ENCODE results near the gene PRPF19.

Gene PRPF19

DNA sequence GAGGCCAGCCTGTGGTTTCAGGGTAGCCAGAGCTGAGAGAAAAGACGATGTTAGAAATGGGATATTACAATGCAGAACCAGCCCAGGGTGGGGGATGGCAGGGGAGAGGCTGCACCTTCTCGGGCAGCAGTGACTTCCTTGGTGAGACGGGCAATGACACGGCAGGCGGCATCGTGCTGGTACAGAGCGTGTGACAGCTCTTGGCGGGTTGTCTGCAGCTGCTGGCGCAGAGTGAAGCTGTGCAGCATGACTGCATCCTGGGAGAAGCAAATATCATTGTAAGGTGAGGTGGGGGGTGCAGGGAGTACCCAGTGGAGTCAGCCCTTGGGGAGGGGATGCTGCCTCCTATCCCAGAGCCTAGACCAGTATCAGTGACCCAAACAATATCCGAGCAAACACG lies 3.8 kb downstream of the PRPF19 start:
- DNase-seq: no peak

DNA sequence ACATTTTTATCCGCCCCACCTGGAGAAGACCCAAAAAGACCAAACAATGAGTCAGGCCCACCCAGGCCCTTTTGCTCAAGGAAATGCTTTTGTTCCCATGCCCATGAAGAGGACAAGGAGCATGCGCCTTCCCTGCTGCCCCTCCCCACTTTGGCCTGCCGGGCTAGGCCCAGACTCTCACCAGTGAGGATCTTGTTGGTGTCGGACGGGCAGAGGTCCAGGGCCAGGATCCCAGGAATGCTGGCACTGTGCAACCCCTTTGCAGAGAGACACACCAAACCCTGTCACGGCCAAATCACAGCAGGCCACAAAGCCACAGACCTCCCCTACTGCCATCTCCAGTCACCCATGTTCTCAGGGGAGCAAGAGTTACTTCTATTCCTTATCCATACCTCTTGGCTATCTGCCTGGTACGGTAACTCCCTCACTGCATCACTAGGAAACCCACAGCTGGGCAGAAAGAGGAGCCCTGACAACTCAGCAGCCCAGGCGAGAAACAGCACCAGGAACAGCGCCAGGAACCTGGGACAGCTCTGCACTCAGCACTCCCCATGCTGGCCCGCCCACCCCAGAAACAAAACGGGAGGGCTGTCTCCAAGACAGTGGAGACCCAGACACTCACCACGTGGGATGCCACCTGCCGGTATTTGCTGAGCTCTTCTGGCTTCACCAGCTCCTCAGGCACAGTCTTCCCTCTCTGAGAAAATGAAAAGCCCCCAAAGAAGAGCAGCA lies 5.5 kb downstream of the PRPF19 start:
- DNase-seq: no peak

DNA sequence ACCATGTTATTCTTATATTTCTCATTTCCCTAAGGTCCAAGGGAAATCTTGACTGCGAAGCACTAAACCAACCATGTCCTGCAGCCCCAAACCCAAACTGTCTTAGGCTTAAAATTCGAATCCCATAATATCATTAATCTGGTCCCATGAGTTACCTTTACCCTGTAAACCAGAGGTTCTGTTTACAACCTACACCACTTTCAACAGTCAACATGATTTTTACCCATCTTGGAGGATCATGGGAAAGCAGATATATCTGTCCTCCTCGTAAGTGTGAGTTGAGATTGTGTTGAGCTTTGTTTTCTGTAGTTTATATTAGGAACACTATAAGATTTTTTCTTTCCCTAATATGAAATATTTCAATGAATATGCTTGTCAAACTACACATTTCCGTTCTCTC lies 6.4 kb downstream of the PRPF19 start:
- no peak for DNase-seq

DNA sequence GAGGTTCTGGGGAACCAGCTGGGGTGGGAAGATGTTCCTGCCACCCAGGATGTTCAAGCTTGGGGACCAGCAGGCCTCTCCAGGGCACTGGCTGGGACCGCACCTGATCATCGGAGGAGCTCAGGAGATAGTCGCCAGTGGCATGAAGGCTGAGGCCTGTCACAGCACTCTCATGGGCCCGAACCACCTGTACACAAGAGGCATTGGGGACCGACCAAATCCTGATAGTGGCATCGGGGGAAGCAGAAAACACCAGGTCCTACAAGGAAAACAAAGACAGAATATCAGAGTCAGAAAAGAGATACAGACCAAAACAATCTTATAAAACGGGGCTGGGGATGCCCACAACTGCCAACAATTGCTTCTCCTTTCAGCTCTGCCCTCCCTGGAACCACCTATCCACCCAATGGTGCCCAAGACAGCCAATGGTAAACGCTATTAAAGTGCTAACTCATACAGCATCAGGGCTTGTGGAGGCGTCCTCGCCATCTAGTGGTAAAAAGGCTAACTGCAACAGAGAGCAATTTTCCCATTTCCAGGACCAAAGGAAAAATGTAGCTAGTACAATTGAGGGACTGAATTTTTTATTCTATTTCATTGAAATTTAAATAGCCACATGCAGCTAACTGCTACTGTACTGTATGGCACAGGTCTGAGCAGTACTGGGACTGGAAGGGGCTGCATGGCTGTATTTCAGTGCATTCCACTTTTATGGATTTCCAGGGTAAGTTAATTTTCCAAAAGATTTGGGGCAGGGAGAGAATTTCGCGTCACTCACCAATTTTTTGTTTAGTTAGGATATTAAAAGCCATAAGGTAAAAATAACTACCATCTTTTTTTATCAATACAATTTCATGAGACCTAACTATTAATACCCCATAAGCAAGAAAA lies 7.1 kb downstream of the PRPF19 start:
- no peak for DNase-seq

DNA sequence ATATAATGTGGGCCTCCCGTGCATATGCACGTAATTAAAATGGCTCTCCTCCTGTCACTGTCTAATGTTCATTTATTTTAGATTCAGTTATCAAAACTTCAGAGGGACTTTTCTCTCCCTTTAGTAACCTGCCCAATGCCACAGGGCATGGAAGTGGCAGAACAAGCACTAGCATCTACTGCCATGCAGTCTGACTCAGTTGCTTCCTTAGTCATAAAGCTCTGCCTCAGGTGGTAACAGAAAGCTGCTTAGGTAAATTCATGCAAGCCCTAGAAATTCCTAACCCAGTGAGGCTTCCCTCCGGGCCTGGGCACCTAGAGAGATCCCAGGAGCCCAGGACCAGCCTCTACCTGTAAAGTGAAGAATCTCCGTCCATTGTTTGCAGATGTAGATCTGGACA lies 8.9 kb downstream of the PRPF19 start:
- no peak for DNase-seq

DNA sequence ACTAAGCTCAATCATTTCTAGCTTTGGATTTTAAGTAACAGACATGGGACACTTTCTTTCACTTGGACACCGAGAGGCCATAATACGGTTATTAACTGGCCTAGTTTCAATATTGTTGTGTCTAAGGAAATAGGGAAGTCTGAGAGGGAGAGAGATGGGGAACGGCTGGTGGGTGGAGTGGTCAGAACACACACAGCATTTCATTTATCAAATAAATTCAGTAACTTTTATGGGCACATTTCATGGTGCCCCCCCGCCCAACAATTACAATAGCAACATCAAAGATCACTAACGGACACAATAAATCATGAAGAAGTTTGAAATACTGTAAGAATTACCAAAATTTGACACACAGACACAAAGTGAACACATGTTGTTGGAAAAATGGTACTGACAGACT lies 10.7 kb downstream of the PRPF19 start:
- DNase-seq: no peak

DNA sequence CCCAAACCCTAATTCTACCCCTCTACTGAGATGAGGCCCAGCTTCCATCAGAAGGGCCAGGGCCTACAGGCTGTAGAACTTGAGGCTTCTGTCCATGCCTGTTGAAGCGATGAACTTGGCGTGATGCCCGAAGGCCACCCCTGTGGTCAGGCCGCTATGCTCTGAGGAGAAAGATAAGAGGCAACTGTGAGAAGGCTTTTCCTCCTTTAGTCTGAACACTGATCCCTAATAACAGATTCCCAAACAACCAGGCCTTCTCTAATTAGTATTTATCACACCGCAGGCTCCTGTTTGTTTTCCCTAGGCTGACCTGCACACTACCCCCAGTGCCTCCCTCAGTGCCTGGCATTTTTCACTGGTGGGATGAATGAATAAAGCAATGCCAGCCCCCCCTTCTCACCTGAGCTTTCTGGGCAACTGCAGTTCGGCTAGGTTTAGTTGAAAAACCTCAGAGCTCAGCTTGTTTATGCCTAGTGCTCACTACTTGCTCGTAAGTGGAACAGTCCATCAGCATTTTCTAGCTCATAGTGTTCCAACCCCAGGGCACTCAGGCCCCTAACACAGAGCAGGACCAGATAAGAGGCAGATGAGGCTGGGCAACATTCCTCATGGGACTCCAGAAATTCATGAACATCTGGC lies 15.2 kb downstream of the PRPF19 start:
- no peak for DNase-seq

DNA sequence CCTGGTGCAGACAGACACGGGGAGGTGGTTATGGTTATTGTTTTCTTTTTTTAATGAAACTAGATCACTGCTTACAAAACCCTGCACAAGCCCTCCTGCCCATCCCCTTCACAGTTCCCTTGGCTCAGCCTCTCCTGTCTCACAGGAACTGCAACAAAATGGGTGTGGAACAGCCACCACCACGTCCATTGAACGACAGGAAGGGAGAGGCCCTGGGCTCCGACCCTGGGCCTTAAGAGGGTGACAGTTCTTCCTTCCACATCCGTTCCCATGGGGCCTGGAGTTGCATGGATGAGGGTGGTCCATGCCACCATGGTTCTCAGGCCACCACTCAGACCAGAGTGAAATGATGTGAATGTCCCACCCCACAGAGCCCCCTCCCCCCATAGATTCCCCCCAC lies 15.7 kb downstream of the PRPF19 start:
- no peak for DNase-seq

DNA sequence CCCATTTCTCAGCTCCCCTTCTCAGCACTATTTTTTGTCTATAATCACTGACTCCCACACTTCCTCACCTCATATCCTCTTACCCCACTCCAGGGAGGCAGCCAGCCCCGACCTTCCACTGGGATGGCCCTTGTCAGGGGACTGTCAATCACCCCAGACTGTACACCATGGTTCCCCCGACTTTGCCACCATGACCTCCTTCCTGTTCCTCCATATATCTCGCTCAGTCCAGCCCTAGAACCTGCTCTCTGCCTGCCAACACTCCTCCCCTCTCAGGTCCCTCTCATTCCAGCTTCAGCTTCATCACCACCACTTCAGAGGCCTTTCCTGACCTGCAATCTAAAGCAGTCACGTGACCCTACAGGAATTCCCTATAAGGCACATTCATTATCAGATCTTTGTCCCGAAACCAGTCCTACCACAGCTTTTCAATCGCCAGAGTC lies 16.5 kb downstream of the PRPF19 start:
- DNase-seq: no peak

DNA sequence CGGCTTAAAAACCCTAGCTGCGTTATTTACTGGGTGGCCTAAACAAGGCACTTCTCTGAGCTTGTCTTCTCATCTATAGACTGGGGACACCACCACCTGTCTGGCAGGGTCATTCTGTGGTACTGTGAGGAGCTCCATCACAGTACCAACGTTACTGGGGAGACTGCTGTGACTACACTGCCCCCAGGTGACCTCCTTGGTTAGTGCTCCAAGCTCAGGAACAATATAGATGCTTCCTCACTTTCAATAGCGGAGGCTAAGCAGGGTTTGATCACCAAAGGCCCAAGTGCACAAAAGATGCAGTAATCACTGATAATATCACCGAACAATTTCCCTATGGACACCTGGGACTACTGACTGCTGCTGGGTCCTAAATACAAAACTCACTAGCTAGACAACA lies 18.8 kb downstream of the PRPF19 start:
- DNase-seq: no peak

DNA sequence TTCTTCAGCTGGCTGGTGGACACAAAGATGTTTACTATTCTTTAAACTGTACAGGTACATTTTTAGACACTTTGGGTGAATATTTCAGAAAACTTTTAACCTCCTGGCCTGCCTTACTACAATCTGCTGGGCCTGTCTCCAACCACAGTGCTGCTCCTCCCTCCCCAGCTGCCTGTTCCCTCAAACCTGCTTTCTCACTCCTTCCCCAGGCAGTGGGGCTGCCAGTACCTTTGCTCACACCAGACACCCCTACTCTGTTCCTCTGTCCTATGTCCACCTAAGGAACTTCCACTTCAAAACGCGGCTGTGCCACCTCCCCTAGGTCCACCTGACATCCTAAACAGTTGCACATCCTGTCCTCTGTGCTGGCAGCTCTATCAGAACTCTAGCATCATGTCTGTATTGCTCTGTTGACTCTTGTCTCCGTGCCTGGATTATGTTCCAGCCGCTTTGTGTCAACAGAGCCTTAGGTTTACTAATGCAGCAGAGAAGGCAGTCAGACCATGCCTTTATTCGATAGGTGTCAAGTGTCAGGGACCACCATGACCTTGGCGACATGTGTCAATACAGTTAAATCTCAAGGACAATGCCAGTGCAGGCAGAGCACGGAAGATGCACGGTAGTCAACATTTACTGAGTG lies 25.6 kb downstream of the PRPF19 start:
- no peak for DNase-seq

DNA sequence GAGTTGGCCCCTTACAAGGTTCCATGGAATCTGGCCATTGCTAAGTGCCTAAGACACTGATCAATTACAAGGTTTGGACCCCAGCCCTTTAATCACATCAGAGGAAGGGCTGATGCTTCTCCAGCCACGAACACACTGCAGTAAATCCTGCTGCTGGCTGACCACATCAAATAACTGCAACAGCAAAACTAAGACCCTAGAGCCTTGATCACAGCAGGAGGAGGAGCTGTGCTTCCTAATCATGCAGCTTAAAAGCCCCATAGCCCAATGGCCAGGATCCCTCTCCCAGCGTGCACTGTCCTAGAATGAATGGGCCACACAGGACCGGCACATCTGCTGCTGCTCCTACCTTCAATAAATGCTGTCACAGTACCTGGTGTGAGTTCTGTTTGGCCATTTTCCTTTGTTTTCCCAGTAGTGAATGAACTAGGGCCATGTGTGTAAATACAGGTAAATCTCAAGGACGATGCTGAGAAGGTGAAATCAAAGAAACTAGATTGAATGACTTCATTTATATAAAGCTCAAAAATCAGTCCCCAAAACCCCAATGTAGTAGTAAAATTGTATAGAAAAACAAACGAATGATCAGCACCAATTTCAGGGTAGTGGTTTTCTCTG lies 26.3 kb downstream of the PRPF19 start:
- no peak for DNase-seq

DNA sequence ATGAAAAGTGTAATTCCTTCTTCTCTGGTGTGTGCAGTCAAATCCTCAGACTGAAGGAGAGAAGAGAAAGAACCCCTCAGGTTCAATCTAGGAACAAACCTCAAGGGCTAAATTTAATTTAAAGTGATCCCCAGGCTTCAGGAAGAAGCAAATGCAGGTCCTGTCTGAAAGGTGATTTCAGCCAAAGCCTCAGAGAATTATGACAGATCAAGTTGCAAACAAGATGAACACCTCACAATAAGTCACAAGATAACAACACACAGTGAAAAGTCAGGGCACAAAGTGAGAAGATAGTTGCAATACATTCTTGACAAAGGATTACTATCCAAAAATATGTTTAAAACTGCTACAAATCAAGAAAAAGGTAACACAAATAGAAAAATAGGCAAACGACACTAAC lies 27.3 kb downstream of the PRPF19 start:
- DNase-seq: no peak

DNA sequence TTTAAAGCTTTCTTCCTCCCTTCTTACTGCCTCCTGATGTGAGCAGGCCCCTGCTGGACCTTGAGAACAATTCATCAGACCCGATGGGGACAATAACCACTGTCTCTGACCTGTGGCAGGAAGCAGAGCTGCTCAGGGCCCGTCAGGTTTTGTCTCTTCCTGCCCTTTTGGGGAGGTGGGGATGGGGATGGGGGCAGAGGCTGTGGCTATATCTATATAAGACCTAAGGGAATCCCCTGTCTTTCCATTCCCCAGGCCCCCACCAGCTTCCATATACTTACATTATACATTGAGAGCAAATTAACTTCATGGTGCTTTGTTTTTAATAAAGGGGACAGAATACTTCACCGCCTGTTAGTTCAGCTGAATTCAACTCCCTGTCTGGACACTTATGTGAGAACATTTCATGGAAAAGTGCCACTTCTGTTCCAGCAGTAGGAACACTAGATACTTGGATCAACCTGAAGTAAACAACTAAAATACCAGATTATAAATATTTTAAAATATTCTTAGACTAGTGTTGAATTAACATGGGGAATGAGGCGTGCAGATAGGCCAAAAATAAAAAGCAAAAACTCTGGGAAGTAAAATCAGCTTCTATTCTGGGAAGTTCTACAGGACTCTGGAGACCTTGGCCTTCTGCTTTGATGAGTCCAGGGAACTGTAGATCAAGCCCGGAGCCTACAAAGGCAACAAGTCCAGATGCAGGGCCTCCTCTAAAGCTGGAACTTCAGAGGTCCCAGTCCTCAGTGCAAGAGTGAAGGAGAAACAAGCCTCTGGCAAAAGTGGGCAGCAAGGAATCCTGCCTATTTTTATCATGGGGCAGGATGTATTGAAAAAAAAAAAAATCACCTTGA lies 27.9 kb downstream of the PRPF19 start:
- no peak for DNase-seq

DNA sequence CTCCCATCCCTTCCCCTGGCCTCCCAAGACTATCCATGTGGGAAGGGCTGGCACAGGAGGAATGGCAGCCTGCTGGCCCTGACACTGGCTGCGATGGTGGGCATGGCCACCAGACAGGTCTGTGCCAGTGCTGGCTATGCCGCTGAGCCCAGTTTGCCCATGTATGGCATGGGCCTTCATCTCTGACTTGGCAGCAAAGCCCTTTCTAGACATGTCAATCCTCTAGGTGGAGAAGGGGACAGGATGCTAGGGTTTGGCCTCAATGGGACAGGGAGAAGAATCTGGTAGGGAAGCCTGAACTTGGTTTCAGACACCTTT lies 30.3 kb downstream of the PRPF19 start:
- no peak for DNase-seq

DNA sequence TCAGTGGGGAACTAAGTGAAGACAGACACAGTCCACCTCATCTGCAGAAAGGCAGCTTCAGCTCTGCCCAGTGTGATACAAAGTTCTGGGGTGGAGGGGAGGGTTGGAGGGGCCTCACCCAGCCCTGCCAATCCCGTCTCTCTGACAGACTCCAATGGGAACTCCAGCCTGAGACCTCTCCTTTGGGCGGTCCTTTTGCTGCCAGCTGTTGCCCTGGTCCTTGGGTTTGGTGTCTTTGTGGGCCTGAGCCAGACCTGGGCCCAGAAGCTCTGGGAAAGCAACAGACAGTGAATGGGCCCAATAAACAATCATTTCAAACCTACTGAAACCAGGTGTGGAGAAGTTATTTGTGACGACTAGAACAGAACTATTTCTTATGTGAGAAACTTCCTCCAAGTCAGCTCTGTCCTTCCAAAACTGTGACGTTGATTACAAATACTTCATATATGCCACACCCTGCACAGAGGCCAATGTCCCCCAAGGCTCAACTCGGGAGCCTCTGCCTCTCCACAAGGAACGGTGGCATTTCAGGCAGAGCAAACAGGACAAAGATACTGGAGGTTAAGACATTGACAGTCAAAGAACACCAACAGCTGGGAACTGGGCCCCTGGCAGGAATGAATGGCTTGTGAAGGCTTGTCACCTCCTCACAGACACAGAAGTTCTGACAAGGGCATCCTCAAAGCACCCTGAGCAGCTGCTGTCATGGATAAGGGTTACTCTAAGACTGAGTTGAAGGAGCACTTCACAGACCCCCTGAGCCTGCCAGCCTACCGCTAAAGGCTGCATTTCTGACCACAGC lies 30.8 kb downstream of the PRPF19 start:
- no peak for DNase-seq

DNA sequence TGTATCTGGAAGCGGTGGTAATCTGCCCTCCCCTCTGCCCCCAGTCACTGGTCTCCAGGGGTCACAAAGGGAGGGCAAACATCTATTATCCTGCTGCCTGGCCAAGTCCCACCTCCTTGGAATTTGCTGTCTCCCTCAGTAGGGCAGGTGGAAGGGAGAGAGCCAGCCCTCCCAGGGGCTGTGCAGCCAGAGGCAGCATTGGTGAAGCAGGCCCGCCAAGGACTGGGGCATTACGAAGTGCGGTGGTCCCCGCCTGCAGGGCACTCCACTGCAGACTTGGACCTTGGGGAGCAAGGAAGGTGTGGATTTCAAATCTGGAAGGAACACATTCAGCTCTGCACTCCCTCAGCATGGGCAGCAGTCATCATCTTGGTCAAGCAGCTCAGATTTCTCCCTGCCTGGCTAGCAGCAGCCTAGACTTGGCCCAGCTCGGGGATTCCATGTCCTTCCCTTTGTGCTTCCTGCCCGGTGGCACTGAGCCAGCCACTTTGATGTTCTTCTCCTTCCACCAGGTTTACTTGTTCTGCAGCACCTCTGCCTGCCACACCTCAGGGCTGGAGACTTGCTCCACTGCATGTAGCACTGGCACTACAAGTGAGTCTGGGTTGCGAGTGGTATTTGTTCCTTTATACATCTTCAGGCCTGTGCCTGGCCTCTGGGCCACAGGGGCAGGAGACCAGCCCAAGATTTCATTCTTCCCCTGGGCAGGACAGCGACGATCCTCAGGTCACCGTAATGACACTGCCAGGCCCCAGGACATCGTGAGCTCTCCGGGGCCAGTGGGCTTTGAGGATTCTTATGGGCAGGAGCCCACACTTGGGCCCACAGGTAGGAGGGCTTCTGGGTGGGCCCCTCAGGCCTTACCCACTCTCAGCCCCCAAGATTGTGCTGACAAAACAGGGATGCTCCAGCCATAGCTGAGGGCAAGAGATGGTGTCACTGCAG lies 31.7 kb downstream of the PRPF19 start:
- DNase-seq: no peak

DNA sequence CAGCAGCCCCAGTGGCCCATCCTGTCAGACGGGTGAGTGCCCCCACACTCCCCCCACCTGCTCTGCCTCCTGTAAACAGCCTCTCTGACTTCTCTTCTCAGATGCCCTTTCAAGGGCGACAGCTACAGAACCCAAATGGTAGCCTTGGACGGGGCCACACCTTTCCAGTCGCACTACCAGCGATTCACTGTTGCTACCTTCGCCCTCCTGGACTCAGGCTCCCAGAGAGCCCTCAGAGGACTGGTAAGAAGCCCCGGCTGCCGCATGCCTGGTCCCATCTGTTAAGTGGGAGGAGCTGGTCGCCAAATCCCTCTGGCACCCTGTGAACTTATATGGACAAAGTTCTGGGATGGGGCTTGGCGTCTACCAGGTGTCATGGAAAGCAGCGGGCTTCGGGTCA lies 32.9 kb downstream of the PRPF19 start:
- no peak for DNase-seq

DNA sequence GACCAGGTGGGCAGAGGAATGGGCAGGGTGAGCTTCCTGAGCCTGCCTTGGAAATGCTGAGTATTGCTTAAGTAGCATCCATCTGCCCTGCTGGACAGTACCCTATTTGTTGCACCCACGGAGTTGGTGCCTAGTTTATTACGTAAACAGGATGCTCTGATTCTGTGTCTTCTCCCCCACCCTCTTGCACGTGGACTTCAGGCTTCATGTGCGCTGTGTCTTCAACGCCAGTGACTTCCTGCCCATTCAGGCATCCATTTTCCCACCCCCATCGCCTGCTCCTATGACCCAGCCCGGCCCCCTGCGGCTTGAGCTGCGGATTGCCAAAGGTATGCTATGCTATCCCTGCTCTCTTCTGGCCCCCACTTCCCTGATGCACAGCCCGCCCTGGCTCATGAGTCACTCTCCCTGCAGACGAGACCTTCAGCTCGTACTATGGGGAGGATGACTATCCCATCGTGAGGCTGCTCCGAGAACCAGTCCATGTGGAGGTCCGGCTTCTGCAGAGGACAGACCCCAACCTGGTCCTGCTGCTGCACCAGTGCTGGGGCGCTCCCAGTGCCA lies 33.3 kb downstream of the PRPF19 start:
- DNase-seq: no peak
